ENCODE results near the gene POLR2A.
"Not testable (repeated sequence)": the region's sequence is repeated elsewhere in the genome, so short reads cannot be mapped to it uniquely, and the experiment has no call there.

POLR2A gene

GRCh38 chr17:7479213-7480088, 4.7 kb upstream of the POLR2A start, which contains the start of gene ZBTB4:
Gene ZBTB4 (minus strand): TSS chr17:7479631. CDS start chr17:7466801, 12,830 bp downstream.
- peak; percentile 82 for DNase-seq

- DNase-seq: peak; percentile 57
These were observed 4.1 kb upstream of the POLR2A start for GRCh38 chr17:7480089-7480384.

GRCh38 chr17:7481275-7481674, 2.9 kb upstream of the POLR2A start, which contains the start of gene SLC35G6:
Gene SLC35G6 (plus strand): TSS chr17:7481446. CDS start chr17:7481517, 71 bp downstream.
- DNase-seq: not testable (repeated sequence)

GRCh38 chr17:7481842-7482741, 2.1 kb upstream of the POLR2A start:
- not testable (repeated sequence) for DNase-seq

- DNase-seq: not testable (repeated sequence)
These were observed 1.5 kb upstream of the POLR2A start for GRCh38 chr17:7482742-7483088.

GRCh38 chr17:7483255-7484066, 705 bp upstream of the POLR2A start:
- peak; percentile 98 for DNase-seq

- no peak for DNase-seq
These were observed 782 bp downstream of the POLR2A start for GRCh38 chr17:7484919-7485377.

GRCh38 chr17:7486181-7486580, 2.0 kb downstream of the POLR2A start:
- no peak for DNase-seq

GRCh38 chr17:7490144-7490543, 6.0 kb downstream of the POLR2A start:
- no peak for DNase-seq

- no peak for DNase-seq
These were observed 7.4 kb downstream of the POLR2A start for GRCh38 chr17:7491583-7491982.

- DNase-seq: no peak
These were observed 9.8 kb downstream of the POLR2A start for GRCh38 chr17:7493941-7494340.

GRCh38 chr17:7495906-7496434, 11.8 kb downstream of the POLR2A start:
- no peak for DNase-seq

- no peak for DNase-seq
These were observed 12.5 kb downstream of the POLR2A start for GRCh38 chr17:7496470-7497183.

- no peak for DNase-seq
These were observed 13.1 kb downstream of the POLR2A start for GRCh38 chr17:7497228-7497627.

GRCh38 chr17:7497636-7498035, 13.5 kb downstream of the POLR2A start:
- DNase-seq: no peak

GRCh38 chr17:7499161-7499560, 15.0 kb downstream of the POLR2A start:
- no peak for DNase-seq

- no peak for DNase-seq
These were observed 17.6 kb downstream of the POLR2A start for GRCh38 chr17:7501729-7502128.

GRCh38 chr17:7502171-7502847, 18.1 kb downstream of the POLR2A start:
- no peak for DNase-seq

GRCh38 chr17:7502987-7503386, 18.8 kb downstream of the POLR2A start:
- DNase-seq: no peak

- no peak for DNase-seq
These were observed 19.4 kb downstream of the POLR2A start for GRCh38 chr17:7503521-7503920.

- no peak for DNase-seq
These were observed 24.0 kb downstream of the POLR2A start for GRCh38 chr17:7508145-7508544.
